SU-DHL-6 (cell line): Measurements from ENCODE around the gene B4GALNT3.

ENCODE experiments used
- H2AFZ ChIP-seq: fragments of 200-600 bp; sonication (generic); 2 replicates; pipeline ENCODE4 v1.6.1; 2014; ENCODE audit warnings: low read depth, mild to moderate bottlenecking, moderate library complexity, mixed read lengths, antibody characterized with exemption, low read length; ENCODE audit not compliant: severe bottlenecking
- H3F3A ChIP-seq: fragments of 200-600 bp; shearing (Covaris generic); 2 replicates; pipeline ENCODE4 v1.6.0; 2016; ENCODE audit warnings: antibody characterized with exemption, mild to moderate bottlenecking; ENCODE audit not compliant: insufficient read depth
- H3K27ac ChIP-seq: fragments of 200-600 bp; sonication (generic); 2 replicates; pipeline ENCODE4 v1.5.1; 2016; ENCODE audit warnings: low read depth, mild to moderate bottlenecking, low read length, moderate library complexity, mixed read lengths
- H3K27me3 ChIP-seq: fragments of 200-600 bp; sonication (generic), shearing (Covaris generic); 2 replicates; pipeline ENCODE4 v1.6.0; 2014; ENCODE audit warnings: mild to moderate bottlenecking, low read length
- H3K36me3 ChIP-seq: fragments of 200-600 bp; sonication (generic); 2 replicates; pipeline ENCODE4 v1.6.1; 2014; ENCODE audit warnings: mild to moderate bottlenecking, low read length, mixed read lengths
- H3K4me2 ChIP-seq: fragments of 300-600, 200-600 bp; shearing (Covaris generic), sonication (generic); 2 replicates; pipeline ENCODE4 v1.6.0; 2014; ENCODE audit warnings: low read length, low read depth, mild to moderate bottlenecking; ENCODE audit not compliant: poor library complexity, severe bottlenecking
- H3K4me3 ChIP-seq: fragments of 200-600 bp; sonication (generic); 2 replicates; pipeline ENCODE4 v1.5.1; 2014; ENCODE audit warnings: antibody characterized with exemption, low read length, mild to moderate bottlenecking, mixed read lengths; ENCODE audit not compliant: insufficient read depth, poor library complexity, severe bottlenecking
- H3K79me2 ChIP-seq: fragments of 200-600 bp; sonication (generic); 2 replicates; pipeline ENCODE4 v1.6.1; 2014; ENCODE audit warnings: mild to moderate bottlenecking, low read length, moderate library complexity; ENCODE audit not compliant: insufficient read depth
- H3K9ac ChIP-seq: fragments of 200-600 bp; sonication (generic); 2 replicates; pipeline ENCODE4 v1.7.0; 2014; ENCODE audit warnings: mild to moderate bottlenecking, low read length
- H3K9me2 ChIP-seq: fragments of 200-600 bp; sonication (generic); replicated peaks from 2 replicates; pipeline ENCODE4 v1.6.1; 2014; ENCODE audit warnings: low read length; ENCODE audit not compliant: insufficient read depth
- H3K9me3 ChIP-seq: fragments of 200-600 bp; sonication (generic); 2 replicates; pipeline ENCODE4 v1.6.1; 2014; ENCODE audit warnings: low read length, mixed read lengths; ENCODE audit not compliant: insufficient read depth
- H4K20me1 ChIP-seq: fragments of 200-600 bp; sonication (generic); 2 replicates; pipeline ENCODE4 v1.6.1; 2014; ENCODE audit warnings: low read depth, mild to moderate bottlenecking, antibody characterized with exemption, low read length, moderate library complexity, mixed read lengths
- EZH2phosphoT487 ChIP-seq: fragments of 200-600 bp; sonication (generic), shearing (Covaris generic); conservative IDR thresholded peaks from 2 replicates; pipeline ENCODE4 v1.6.1; 2018; ENCODE audit warnings: mild to moderate bottlenecking, antibody characterized with exemption, low read length, moderate library complexity, mixed read lengths
- TF ChIP-seq, protein P1 (sequence below): fragments of 200-600 bp; sonication (generic); IDR thresholded peaks from one replicate; pipeline ENCODE4 v1.5.1; 2017; ENCODE audit warnings: antibody characterized with exemption, mild to moderate bottlenecking, low read length, moderate library complexity; ENCODE audit not compliant: insufficient read depth, poor library complexity, severe bottlenecking

Gene B4GALNT3

GRCh38 chr12:588646-589045, 128.9 kb downstream of the B4GALNT3 start:
- H3K4me2 ChIP-seq = no peak overlapping the region
- H3K27me3 ChIP-seq = no peaks in the 10 kb centered on the region
- no peaks in the 10 kb centered on the region for H4K20me1 ChIP-seq
- no peak for TF ChIP-seq EZH2phosphoT487
- TF ChIP-seq, protein P1, sequence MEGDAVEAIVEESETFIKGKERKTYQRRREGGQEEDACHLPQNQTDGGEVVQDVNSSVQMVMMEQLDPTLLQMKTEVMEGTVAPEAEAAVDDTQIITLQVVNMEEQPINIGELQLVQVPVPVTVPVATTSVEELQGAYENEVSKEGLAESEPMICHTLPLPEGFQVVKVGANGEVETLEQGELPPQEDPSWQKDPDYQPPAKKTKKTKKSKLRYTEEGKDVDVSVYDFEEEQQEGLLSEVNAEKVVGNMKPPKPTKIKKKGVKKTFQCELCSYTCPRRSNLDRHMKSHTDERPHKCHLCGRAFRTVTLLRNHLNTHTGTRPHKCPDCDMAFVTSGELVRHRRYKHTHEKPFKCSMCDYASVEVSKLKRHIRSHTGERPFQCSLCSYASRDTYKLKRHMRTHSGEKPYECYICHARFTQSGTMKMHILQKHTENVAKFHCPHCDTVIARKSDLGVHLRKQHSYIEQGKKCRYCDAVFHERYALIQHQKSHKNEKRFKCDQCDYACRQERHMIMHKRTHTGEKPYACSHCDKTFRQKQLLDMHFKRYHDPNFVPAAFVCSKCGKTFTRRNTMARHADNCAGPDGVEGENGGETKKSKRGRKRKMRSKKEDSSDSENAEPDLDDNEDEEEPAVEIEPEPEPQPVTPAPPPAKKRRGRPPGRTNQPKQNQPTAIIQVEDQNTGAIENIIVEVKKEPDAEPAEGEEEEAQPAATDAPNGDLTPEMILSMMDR = no peak
- H3K27ac ChIP-seq = no peak overlapping the region
- H3K9me3 ChIP-seq = no peaks in the 10 kb centered on the region
- no peaks in the 10 kb centered on the region for H3K9me2 ChIP-seq
- no peak overlapping the region for H2AFZ ChIP-seq
- H3K4me3 ChIP-seq = no peak overlapping the region
- H3K9ac ChIP-seq = no peak overlapping the region
- H3K79me2 ChIP-seq = no peaks in the 10 kb centered on the region
- no peaks in the 10 kb centered on the region for H3K36me3 ChIP-seq
- H3F3A ChIP-seq = no peaks in the 10 kb centered on the region

DNA sequence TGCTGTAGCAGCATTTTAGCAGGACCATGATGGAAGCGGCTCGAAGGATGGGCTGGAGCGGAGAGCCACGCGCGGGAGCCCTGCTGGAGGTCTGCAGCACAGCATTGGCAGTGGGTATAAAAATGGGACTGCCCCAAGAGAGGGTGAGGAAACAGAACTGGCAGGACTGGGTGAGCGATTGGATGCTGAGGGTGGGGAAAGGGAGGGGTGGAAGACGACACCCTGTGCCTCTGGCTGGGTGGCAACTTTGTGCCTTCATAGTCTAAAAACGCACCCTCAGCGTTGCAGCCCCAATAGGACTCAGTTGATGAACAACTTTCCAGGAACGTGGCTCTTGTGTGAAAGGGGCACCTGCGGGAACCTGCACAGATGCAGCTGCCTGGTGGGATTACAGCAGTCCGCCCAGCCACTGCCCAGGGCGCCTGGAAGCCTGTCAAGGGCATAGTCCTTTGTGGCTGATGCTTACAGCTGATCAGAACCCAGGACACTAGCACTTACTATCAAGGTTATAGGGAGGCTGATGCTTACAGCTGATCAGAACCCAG, 130.5 kb downstream of the B4GALNT3 start:
- H3K4me3 ChIP-seq = no peak overlapping the region
- no peaks in the 10 kb centered on the region for H3K27me3 ChIP-seq
- no peaks in the 10 kb centered on the region for H3F3A ChIP-seq
- no peak overlapping the region for H3K27ac ChIP-seq
- H3K79me2 ChIP-seq = no peaks in the 10 kb centered on the region
- no peaks in the 10 kb centered on the region for H4K20me1 ChIP-seq
- no peaks in the 10 kb centered on the region for H3K36me3 ChIP-seq
- no peak overlapping the region for H2AFZ ChIP-seq
- H3K9me3 ChIP-seq = no peaks in the 10 kb centered on the region
- H3K9me2 ChIP-seq = no peaks in the 10 kb centered on the region
- TF ChIP-seq EZH2phosphoT487 = no peak
- TF ChIP-seq, protein P1 = no peak
- H3K9ac ChIP-seq = no peak overlapping the region
- no peak overlapping the region for H3K4me2 ChIP-seq

- TF ChIP-seq EZH2phosphoT487 = no peak
- TF ChIP-seq, protein P1 = no peak
- Histone ChIP-seq H3K27me3 (no peaks in the 10 kb centered on the region), H3K4me3 (no peak overlapping the region), H3F3A (no peaks in the 10 kb centered on the region), H4K20me1 (no peaks in the 10 kb centered on the region), H3K9me2 (no peaks in the 10 kb centered on the region), H3K9ac (no peak overlapping the region), H3K9me3 (no peaks in the 10 kb centered on the region), H2AFZ (no peak overlapping the region), H3K79me2 (no peaks in the 10 kb centered on the region), H3K27ac (no peak overlapping the region), H3K36me3 (no peaks in the 10 kb centered on the region), H3K4me2 (no peak overlapping the region)
Observed at GRCh38 chr12:591167-592023, 131.7 kb downstream of the B4GALNT3 start.
